ENCODE data around the gene PLEKHH3. TPM values are rescaled to one million over a fixed set of nuclear protein-coding genes. Genes with fewer than 3 reads are reported as not detected.
A peak's percentile ranks its signal among the peaks of the same experiment; 100 is the strongest.

The PLEKHH3 gene
- total and polyA plus RNA-seq, 10 of the 15 experiments (the other 5 are each of a cell fraction or from before 2014, with no cell fraction given) = 0.31 to 38.0 (median 11.0) TPM

DNA sequence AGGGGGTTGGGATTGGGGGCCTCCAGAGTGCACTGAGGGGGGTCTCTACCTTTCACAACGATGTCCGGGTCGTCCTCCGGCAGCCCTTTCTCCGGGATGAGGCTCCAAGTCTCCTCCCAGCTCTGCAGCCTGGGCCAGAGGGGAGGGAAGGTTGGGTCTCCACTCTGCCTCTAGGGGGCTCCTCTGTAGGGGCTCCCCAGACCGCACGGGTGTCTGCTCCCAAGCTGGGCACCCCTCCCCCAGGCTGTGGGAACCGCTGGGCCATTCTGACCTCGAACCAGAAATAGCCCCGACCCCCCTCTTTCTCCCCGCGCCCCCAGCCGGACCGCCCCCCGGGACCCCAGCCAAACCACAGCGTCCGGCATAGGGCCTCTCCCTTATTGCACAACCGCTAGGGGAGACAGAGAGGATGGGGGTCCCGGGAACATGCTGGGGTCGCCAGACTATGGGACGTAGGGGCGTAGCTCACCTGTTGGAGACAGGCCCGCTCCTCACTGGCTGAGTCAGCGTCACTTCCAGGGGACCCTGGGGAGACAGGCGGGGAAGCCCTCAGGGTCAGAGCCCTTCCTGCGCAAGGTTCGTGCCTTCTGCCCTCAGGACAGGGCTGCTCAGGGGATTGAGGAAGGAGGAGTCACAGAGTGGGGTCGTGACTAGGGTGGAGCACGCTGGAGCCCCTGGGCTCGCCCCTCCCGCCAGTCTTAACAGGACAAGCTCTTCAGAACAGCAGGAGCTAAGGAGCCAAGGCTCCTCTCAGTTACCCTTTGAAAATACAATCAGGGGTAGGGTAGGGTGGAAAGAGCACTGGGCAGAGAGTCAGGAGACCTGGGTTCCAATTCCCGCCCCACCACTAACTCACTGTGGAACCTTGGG, 2.7 kb downstream of the PLEKHH3 start (continued):
- TF ChIP-seq, protein P1, sequence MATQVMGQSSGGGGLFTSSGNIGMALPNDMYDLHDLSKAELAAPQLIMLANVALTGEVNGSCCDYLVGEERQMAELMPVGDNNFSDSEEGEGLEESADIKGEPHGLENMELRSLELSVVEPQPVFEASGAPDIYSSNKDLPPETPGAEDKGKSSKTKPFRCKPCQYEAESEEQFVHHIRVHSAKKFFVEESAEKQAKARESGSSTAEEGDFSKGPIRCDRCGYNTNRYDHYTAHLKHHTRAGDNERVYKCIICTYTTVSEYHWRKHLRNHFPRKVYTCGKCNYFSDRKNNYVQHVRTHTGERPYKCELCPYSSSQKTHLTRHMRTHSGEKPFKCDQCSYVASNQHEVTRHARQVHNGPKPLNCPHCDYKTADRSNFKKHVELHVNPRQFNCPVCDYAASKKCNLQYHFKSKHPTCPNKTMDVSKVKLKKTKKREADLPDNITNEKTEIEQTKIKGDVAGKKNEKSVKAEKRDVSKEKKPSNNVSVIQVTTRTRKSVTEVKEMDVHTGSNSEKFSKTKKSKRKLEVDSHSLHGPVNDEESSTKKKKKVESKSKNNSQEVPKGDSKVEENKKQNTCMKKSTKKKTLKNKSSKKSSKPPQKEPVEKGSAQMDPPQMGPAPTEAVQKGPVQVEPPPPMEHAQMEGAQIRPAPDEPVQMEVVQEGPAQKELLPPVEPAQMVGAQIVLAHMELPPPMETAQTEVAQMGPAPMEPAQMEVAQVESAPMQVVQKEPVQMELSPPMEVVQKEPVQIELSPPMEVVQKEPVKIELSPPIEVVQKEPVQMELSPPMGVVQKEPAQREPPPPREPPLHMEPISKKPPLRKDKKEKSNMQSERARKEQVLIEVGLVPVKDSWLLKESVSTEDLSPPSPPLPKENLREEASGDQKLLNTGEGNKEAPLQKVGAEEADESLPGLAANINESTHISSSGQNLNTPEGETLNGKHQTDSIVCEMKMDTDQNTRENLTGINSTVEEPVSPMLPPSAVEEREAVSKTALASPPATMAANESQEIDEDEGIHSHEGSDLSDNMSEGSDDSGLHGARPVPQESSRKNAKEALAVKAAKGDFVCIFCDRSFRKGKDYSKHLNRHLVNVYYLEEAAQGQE (IDR thresholded peaks at IDR 0.05; ENCODE audit: low read depth, low read length) = no peak
- TF ChIP-seq NR2F1 (conservative IDR thresholded peaks at IDR 0.05) = peak; percentile 73
- TF ChIP-seq, protein P2, sequence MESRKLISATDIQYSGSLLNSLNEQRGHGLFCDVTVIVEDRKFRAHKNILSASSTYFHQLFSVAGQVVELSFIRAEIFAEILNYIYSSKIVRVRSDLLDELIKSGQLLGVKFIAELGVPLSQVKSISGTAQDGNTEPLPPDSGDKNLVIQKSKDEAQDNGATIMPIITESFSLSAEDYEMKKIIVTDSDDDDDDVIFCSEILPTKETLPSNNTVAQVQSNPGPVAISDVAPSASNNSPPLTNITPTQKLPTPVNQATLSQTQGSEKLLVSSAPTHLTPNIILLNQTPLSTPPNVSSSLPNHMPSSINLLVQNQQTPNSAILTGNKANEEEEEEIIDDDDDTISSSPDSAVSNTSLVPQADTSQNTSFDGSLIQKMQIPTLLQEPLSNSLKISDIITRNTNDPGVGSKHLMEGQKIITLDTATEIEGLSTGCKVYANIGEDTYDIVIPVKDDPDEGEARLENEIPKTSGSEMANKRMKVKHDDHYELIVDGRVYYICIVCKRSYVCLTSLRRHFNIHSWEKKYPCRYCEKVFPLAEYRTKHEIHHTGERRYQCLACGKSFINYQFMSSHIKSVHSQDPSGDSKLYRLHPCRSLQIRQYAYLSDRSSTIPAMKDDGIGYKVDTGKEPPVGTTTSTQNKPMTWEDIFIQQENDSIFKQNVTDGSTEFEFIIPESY (IDR thresholded peaks at IDR 0.05) = no peak
- peak; percentile 56 to 66; a peak in 2 of 4 replicates for TF ChIP-seq BHLHE40 (IDR thresholded peaks at IDR 0.05; ENCODE audit: borderline replicate concordance in 1 of 2, low read depth in 2 of 2, low read length in 1 of 2)
- TF ChIP-seq RAD51 (IDR thresholded peaks at IDR 0.05) = no peak
- TF ChIP-seq, protein P3, sequence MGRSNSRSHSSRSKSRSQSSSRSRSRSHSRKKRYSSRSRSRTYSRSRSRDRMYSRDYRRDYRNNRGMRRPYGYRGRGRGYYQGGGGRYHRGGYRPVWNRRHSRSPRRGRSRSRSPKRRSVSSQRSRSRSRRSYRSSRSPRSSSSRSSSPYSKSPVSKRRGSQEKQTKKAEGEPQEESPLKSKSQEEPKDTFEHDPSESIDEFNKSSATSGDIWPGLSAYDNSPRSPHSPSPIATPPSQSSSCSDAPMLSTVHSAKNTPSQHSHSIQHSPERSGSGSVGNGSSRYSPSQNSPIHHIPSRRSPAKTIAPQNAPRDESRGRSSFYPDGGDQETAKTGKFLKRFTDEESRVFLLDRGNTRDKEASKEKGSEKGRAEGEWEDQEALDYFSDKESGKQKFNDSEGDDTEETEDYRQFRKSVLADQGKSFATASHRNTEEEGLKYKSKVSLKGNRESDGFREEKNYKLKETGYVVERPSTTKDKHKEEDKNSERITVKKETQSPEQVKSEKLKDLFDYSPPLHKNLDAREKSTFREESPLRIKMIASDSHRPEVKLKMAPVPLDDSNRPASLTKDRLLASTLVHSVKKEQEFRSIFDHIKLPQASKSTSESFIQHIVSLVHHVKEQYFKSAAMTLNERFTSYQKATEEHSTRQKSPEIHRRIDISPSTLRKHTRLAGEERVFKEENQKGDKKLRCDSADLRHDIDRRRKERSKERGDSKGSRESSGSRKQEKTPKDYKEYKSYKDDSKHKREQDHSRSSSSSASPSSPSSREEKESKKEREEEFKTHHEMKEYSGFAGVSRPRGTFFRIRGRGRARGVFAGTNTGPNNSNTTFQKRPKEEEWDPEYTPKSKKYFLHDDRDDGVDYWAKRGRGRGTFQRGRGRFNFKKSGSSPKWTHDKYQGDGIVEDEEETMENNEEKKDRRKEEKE (IDR thresholded peaks at IDR 0.05) = no peak
- TF ChIP-seq, protein P4, sequence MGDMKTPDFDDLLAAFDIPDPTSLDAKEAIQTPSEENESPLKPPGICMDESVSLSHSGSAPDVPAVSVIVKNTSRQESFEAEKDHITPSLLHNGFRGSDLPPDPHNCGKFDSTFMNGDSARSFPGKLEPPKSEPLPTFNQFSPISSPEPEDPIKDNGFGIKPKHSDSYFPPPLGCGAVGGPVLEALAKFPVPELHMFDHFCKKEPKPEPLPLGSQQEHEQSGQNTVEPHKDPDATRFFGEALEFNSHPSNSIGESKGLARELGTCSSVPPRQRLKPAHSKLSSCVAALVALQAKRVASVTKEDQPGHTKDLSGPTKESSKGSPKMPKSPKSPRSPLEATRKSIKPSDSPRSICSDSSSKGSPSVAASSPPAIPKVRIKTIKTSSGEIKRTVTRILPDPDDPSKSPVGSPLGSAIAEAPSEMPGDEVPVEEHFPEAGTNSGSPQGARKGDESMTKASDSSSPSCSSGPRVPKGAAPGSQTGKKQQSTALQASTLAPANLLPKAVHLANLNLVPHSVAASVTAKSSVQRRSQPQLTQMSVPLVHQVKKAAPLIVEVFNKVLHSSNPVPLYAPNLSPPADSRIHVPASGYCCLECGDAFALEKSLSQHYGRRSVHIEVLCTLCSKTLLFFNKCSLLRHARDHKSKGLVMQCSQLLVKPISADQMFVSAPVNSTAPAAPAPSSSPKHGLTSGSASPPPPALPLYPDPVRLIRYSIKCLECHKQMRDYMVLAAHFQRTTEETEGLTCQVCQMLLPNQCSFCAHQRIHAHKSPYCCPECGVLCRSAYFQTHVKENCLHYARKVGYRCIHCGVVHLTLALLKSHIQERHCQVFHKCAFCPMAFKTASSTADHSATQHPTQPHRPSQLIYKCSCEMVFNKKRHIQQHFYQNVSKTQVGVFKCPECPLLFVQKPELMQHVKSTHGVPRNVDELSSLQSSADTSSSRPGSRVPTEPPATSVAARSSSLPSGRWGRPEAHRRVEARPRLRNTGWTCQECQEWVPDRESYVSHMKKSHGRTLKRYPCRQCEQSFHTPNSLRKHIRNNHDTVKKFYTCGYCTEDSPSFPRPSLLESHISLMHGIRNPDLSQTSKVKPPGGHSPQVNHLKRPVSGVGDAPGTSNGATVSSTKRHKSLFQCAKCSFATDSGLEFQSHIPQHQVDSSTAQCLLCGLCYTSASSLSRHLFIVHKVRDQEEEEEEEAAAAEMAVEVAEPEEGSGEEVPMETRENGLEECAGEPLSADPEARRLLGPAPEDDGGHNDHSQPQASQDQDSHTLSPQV (IDR thresholded peaks at IDR 0.05) = no peak
- TF ChIP-seq, protein P5, sequence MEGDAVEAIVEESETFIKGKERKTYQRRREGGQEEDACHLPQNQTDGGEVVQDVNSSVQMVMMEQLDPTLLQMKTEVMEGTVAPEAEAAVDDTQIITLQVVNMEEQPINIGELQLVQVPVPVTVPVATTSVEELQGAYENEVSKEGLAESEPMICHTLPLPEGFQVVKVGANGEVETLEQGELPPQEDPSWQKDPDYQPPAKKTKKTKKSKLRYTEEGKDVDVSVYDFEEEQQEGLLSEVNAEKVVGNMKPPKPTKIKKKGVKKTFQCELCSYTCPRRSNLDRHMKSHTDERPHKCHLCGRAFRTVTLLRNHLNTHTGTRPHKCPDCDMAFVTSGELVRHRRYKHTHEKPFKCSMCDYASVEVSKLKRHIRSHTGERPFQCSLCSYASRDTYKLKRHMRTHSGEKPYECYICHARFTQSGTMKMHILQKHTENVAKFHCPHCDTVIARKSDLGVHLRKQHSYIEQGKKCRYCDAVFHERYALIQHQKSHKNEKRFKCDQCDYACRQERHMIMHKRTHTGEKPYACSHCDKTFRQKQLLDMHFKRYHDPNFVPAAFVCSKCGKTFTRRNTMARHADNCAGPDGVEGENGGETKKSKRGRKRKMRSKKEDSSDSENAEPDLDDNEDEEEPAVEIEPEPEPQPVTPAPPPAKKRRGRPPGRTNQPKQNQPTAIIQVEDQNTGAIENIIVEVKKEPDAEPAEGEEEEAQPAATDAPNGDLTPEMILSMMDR (IDR thresholded peaks at IDR 0.05 in 2 of 3, conservative IDR thresholded peaks at IDR 0.05 in 1 of 3; ENCODE audit: control insufficient read depth in 2 of 3, extremely low read depth in 1 of 3, insufficient read depth in 1 of 3, low read depth in 3 of 3, low read length in 3 of 3) = peak; percentile 59 to 85 (median 61)
- TF ChIP-seq ZNF207 (IDR thresholded peaks at IDR 0.05; ENCODE audit: borderline replicate concordance) = no peak
- TF ChIP-seq SIN3A (IDR thresholded peaks at IDR 0.05; ENCODE audit: low read depth, low read length) = no peak
